Endodermal cell (in vitro differentiated cells): ENCODE measurements around the gene PLPP3. TPM values are rescaled to one million over a fixed set of nuclear protein-coding genes. Genes with fewer than 3 reads are reported as not detected.

Source experiments
- DNase-seq: peaks from one replicate; pipeline ENCODE4 v3.0.0-alpha.2; 2017
- H3K27ac ChIP-seq: 2 replicates; pipeline ENCODE4 v1.5.1; 2013; ENCODE audit warnings: mild to moderate bottlenecking, low read depth, low read length, moderate library complexity
- H3K27me3 ChIP-seq: 2 replicates; pipeline ENCODE4 v1.6.1; 2013; ENCODE audit warnings: mild to moderate bottlenecking, low read length, moderate library complexity; ENCODE audit not compliant: insufficient read depth, control insufficient read depth, poor library complexity, severe bottlenecking
- H3K36me3 ChIP-seq: 2 replicates; pipeline ENCODE4 v1.7.0; 2013; ENCODE audit warnings: mild to moderate bottlenecking, low read length, moderate library complexity; ENCODE audit not compliant: control insufficient read depth, insufficient read depth
- H3K4me1 ChIP-seq: one replicate; pipeline ENCODE4 v1.7.0; 2013; ENCODE audit warnings: low read length; ENCODE audit not compliant: control insufficient read depth, insufficient read depth
- H3K4me3 ChIP-seq: 2 replicates; pipeline ENCODE4 v1.5.1; 2013; ENCODE audit warnings: mild to moderate bottlenecking, low read length, moderate library complexity
- H3K9ac ChIP-seq: 2 replicates; pipeline ENCODE4 v1.6.1; 2013; ENCODE audit warnings: mild to moderate bottlenecking, low read length, moderate library complexity; ENCODE audit not compliant: poor library complexity, severe bottlenecking; ENCODE audit errors: extremely low read depth
- H3K9me3 ChIP-seq: 2 replicates; pipeline ENCODE4 v1.6.1; 2013; ENCODE audit warnings: mild to moderate bottlenecking, low read length, moderate library complexity; ENCODE audit not compliant: control insufficient read depth
- H3K27ac Mint-ChIP-seq: 2 replicates; pipeline ENCODE4 v1.8.0; 2020; ENCODE audit warnings: mixed read lengths
- H3K27me3 Mint-ChIP-seq: 2 replicates; pipeline ENCODE4 v1.8.0; 2021; ENCODE audit warnings: mild to moderate bottlenecking, mixed read lengths; ENCODE audit not compliant: insufficient read depth
- H3K36me3 Mint-ChIP-seq: 2 replicates; pipeline ENCODE4 v1.8.0; 2020; ENCODE audit warnings: low read depth, mixed read lengths
- H3K4me1 Mint-ChIP-seq: 2 replicates; pipeline ENCODE4 v1.8.0; 2020; ENCODE audit warnings: mixed read lengths
- H3K4me3 Mint-ChIP-seq: 2 replicates; pipeline ENCODE4 v1.8.0; 2020; ENCODE audit warnings: mild to moderate bottlenecking, moderate library complexity, mixed read lengths
- H3K9me3 Mint-ChIP-seq: 2 replicates; pipeline ENCODE4 v1.8.0; 2020; ENCODE audit warnings: mild to moderate bottlenecking, mixed read lengths
- CTCF ChIP-seq: fragments of 200-600 bp; sonication (generic); conservative IDR thresholded peaks from 2 replicates; pipeline ENCODE4 v1.5.0; 2021; ENCODE audit warnings: antibody characterized with exemption, mild to moderate bottlenecking
- WGBS, 2 experiments: methylation state at CpG; one replicate each; pipeline versions ENCODE4 v1.1.5 to v1.1.7; 2013; ENCODE audit warnings: missing lambda C conversion rate in 2 of 2, mixed read lengths in 1 of 2; ENCODE audit not compliant: insufficient coverage in 1 of 2, insufficient read length in 1 of 2; 5-methylcytosine and 5-hydroxymethylcytosine counted together
- total RNA-seq, 2 donors: library from RNA; stranded (reverse); fragmentation: NEBNext Ultra II Directional in 1 of 2; extraction: Animal tissue kit (Norgen Biotek cat#: 25700) in 1 of 2; gene quantifications; 2 replicates in 1 of 2; 3 replicates in 1 of 2; pipeline ENCODE4 v1.2.1, GENCODE V29; 2021

Gene PLPP3
- total RNA-seq, 2 donors from 2014 or later: 39.2 to 55.2 TPM

- no peak for TF ChIP-seq CTCF
- Histone ChIP-seq H3K9ac (no peak overlapping the region), H3K27me3 (no peaks in the 10 kb centered on the region), H3K9me3 (no peaks in the 10 kb centered on the region), H3K27ac (no peak overlapping the region), H3K4me1 (peaks cover 5% of the 10 kb centered on the region), H3K36me3 (peaks cover 10% of the 10 kb centered on the region), H3K4me3 (no peak overlapping the region)
- H3K36me3 Mint-ChIP-seq: peaks cover 45% of the 10 kb centered on the region
- no peak for DNase-seq
- H3K9me3 Mint-ChIP-seq: no peaks in the 10 kb centered on the region
- WGBS, 2 experiments: 77 to 88% methylated on average over 5 of the region's 5 CpGs
- H3K27ac Mint-ChIP-seq: no peak overlapping the region
- peaks cover 54% of the 10 kb centered on the region for H3K4me1 Mint-ChIP-seq
- no peak overlapping the region for H3K4me3 Mint-ChIP-seq
- H3K27me3 Mint-ChIP-seq: no peaks in the 10 kb centered on the region
These were observed 45.2 kb downstream of the PLPP3 start for GRCh38 chr1:56534130-56534651.

- H3K9me3 Mint-ChIP-seq: no peaks in the 10 kb centered on the region
- H3K4me1 Mint-ChIP-seq: peaks cover 55% of the 10 kb centered on the region
- no peak overlapping the region for H3K27ac ChIP-seq
- no peaks in the 10 kb centered on the region for H3K27me3 Mint-ChIP-seq
- no peaks in the 10 kb centered on the region for H3K9me3 ChIP-seq
- no peak overlapping the region for H3K27ac Mint-ChIP-seq
- DNase-seq: no peak
- H3K9ac ChIP-seq: no peak overlapping the region
- H3K27me3 ChIP-seq: no peaks in the 10 kb centered on the region
- H3K4me1 ChIP-seq: peaks cover 5% of the 10 kb centered on the region
- H3K36me3 Mint-ChIP-seq: peaks cover 45% of the 10 kb centered on the region
- TF ChIP-seq CTCF: no peak
- peaks cover 10% of the 10 kb centered on the region for H3K36me3 ChIP-seq
- no peak overlapping the region for H3K4me3 ChIP-seq
- no peak overlapping the region for H3K4me3 Mint-ChIP-seq
- 98 to 100% methylated on average over 3 to 4 of the region's 4 CpGs for WGBS, 2 experiments
These were observed 45.7 kb downstream of the PLPP3 start for GRCh38 chr1:56533621-56534020.

GRCh38 chr1:56533197-56533596 lies 46.2 kb downstream of the PLPP3 start:
- TF ChIP-seq CTCF: no peak
- Mint-ChIP-seq H3K4me1 (peaks cover 55% of the 10 kb centered on the region), H3K27ac (no peak overlapping the region)

More at GRCh38 chr1:56533197-56533596, 46.2 kb downstream of the PLPP3 start:
- DNase-seq: no peak
- Mint-ChIP-seq H3K4me3 (no peak overlapping the region), H3K9me3 (no peaks in the 10 kb centered on the region), H3K36me3 (peaks cover 45% of the 10 kb centered on the region), H3K27me3 (no peaks in the 10 kb centered on the region)
- Histone ChIP-seq H3K4me3 (no peak overlapping the region), H3K9me3 (no peaks in the 10 kb centered on the region), H3K9ac (no peak overlapping the region), H3K4me1 (peaks cover 7% of the 10 kb centered on the region), H3K36me3 (peaks cover 10% of the 10 kb centered on the region), H3K27ac (no peak overlapping the region), H3K27me3 (no peaks in the 10 kb centered on the region)
- WGBS, 2 experiments: 95% methylated on average over 2 to 3 of the region's 3 CpGs
